ENCODE results near the gene DAZL.

The DAZL gene

GRCh38 chr3:16595778-16596177, 9.4 kb downstream of the DAZL start:
- FAIRE-seq, result peak; percentile 77
- no peak for TF ChIP-seq CTCF (IDR thresholded peaks at IDR 0.05; ENCODE audit: insufficient read depth, missing control alignments)
- DNase-seq (ENCODE audit: insufficient read length, low spot score), result no peak

GRCh38 chr3:16589867-16590624, 15.2 kb downstream of the DAZL start:
- DNase-seq (ENCODE audit: insufficient read length, low spot score) (no peak), FAIRE-seq (no peak)
- TF ChIP-seq CTCF (IDR thresholded peaks at IDR 0.05; ENCODE audit: insufficient read depth, missing control alignments), result no peak

- no peak for TF ChIP-seq CTCF (IDR thresholded peaks at IDR 0.05; ENCODE audit: insufficient read depth, missing control alignments)
- FAIRE-seq (no peak), DNase-seq (ENCODE audit: insufficient read length, low spot score) (no peak)
Measured at GRCh38 chr3:16589120-16589519, 16.1 kb downstream of the DAZL start.

- peak; percentile 38 for FAIRE-seq
- DNase-seq (ENCODE audit: insufficient read length, low spot score), result no peak
Measured at GRCh38 chr3:16587681-16588060, 17.6 kb downstream of the DAZL start.

GRCh38 chr3:16587047-16587680, 18.1 kb downstream of the DAZL start:
- DNase-seq (ENCODE audit: insufficient read length, low spot score) (no peak), FAIRE-seq (no peak)
- TF ChIP-seq CTCF (IDR thresholded peaks at IDR 0.05; ENCODE audit: insufficient read depth, missing control alignments), result no peak

More at GRCh38 chr3:16587681-16588060, 17.6 kb downstream of the DAZL start:
- no peak for TF ChIP-seq CTCF (IDR thresholded peaks at IDR 0.05; ENCODE audit: insufficient read depth, missing control alignments)

GRCh38 chr3:16584880-16585279, 20.3 kb downstream of the DAZL start:
- FAIRE-seq, result no peak
- DNase-seq (ENCODE audit: insufficient read length, low spot score), result no peak
- no peak for TF ChIP-seq CTCF (IDR thresholded peaks at IDR 0.05; ENCODE audit: insufficient read depth, missing control alignments)

- DNase-seq (ENCODE audit: insufficient read length, low spot score), result no peak
- TF ChIP-seq CTCF (IDR thresholded peaks at IDR 0.05; ENCODE audit: insufficient read depth, missing control alignments), result no peak
- FAIRE-seq, result no peak
Measured at GRCh38 chr3:16583551-16583950, 21.7 kb downstream of the DAZL start.

Data from D721Med (cell line).